NCI-H748 (cell line): ENCODE measurements around the gene MAMLD1.

ENCODE experiments used
- DNase-seq: peaks from one replicate; lab custom pipeline; 2025; ENCODE audit not compliant: unreplicated experiment; lab: John Stamatoyannopoulos, UW

MAMLD1 gene

GRCh38 chrX:150456941-150457340, 93.8 kb downstream of the MAMLD1 start:
- no peak for DNase-seq

- no peak for DNase-seq
Observed at GRCh38 chrX:150459196-150459595, 96.1 kb downstream of the MAMLD1 start.

- no peak for DNase-seq
Observed at GRCh38 chrX:150460063-150460462, 96.9 kb downstream of the MAMLD1 start.

- DNase-seq: no peak
Observed at GRCh38 chrX:150460781-150461180, 97.7 kb downstream of the MAMLD1 start.

DNA sequence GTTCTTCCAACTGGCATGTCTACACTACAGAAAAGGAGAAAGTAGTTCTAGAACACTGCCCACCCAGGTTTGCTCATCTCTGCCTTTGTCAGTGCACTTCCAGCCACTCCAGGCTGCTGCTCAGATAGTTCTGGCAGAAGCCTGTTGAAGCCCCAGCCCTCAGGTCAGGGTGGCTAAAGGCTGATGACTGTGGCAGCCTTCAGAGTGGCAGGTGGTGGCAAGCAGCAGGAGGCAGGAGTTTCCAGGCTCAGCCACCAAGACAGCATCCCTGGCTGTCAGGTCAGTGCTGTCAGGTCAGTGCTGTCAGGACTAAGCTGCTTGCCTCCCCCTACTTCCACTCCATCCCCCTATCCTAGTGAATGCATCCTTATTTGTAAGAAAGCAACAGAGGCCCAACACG, 100.4 kb downstream of the MAMLD1 start:
- no peak for DNase-seq

DNA sequence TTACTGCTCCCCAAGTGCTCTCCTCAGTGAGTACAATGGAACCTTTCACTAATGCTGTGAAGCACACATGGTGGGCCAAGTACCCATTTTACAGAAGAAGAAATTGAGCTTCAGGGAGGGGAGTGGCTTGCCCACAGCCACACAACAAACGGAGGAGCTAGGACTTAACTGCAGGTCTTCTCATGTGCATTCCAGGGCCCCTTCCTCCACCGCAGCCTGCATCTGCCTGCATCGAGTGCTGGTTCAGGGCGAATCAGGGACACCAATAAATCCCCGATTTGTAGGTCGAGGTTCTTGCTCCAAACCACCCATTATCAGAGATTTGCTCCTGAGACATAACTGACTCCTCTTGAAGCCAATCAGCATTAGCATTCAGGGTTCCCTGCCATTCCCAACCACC, 100.9 kb downstream of the MAMLD1 start:
- DNase-seq: no peak

DNA sequence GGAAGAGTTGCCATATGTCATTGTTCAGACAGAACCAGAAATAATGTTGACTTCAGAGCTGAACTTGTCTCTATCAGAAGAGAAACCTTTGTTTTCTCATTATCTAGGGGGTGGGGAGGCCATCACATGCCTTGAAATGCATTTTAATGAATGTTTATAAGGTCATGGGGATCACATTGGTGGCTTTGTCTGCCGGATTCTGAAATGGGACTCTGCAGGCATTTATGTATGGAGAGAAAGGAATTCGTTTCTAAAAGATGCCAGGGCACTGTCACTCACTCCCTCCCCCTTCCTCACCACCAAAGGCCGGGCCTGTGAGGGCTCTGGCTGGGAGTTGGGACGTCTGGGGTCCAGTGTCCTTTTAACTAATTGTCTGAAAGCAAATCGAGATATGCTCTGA, 102.2 kb downstream of the MAMLD1 start:
- DNase-seq: no peak

DNA sequence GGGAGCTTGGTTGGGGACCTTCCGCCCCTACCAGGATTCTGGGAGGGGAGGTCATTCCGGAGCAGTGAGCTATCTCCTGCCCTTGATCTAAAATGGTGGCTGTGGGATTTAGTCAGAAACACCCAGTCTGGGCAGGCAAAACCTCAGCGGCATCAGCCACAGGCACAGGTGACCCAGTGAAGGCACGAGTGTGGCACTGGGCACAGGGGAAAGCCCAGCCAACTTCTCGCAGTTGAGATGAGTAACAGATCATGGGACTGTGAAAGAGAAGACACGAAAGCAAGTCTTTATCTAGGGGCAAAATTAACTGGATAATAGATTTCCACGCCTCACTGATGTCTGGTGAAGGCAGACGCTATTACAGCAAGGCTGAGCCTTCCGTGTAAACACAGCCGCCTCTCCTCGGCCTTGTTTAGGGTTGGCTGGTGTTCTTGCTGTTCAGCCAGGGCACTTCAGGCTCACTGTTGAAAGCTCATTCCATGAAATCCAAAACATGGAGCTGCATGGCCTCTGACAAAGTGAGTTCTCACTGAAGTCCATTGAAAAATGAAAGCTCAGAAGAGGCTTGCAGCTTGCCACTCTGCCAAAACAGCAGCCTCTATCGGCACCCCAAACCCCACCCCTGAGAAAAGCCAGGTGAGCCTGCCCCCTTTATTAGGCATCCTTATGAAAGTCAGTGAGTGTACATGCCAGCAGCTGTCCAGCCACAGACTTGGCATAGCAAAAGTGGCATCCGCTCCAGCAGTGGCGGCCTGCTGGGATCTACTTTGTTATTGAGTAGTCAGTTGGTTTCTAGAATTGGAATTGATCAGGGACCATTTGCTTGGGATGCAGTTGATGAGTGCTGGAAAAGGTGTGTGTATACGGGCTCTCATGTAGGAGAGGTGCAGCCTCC, 103.0 kb downstream of the MAMLD1 start:
- DNase-seq: no peak

DNA sequence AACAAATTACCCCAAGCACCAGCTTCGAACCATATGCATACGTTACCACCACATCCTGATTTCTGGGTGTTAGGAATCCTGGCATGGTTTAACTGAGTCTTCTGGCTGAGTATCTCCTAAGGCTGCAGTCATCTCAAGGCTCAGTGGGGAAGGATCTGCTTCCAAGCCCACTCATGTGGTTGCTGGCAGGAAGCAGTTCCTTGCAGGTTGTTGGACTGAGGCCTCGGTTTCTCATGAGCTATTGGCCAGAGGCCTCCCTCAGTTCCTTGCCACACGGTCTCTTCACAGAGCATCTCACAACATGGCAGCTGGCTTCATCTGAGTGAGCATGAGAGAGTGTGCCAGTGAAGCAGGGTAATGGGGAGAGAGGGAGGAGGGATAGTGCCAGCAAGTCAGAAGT, 109.2 kb downstream of the MAMLD1 start:
- no peak for DNase-seq

DNA sequence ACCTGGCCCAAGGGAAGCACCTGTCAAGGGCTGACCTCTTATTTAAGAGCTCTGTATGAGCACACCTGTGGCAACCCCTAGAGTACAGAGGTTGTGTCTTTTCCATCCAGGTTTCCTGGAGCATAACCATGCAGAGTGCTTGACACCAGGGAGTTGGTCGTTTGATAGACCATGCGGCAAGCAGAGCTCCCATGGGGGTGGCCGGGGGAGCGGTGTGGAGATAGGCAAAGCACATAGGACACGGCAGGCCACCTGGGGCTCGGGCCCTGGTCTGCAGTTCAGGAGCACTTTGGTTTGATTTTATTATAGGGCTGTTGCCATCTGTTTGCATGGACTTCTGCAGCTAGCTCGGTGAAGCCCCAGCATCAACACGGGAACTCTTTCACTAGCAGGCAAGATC, 110.3 kb downstream of the MAMLD1 start:
- no peak for DNase-seq

DNA sequence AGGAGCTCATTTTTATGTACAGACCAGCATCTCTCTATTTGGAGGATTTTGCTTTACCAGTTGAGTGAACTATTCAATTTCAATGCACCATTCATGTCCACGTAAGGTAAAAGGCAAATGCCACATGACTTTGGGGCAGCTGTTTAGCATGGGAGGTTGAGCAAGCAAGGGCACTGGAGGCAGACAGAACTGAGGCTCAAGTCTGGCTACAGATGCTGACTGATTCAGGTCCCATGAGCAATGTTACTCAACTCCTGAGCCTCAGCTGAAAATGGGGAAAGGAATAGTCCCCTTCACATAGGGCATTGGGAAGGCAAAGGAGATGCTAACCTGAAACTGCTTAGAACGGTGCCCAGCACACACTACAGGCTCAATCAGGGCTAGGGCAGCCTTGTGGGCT, 112.3 kb downstream of the MAMLD1 start:
- no peak for DNase-seq

DNA sequence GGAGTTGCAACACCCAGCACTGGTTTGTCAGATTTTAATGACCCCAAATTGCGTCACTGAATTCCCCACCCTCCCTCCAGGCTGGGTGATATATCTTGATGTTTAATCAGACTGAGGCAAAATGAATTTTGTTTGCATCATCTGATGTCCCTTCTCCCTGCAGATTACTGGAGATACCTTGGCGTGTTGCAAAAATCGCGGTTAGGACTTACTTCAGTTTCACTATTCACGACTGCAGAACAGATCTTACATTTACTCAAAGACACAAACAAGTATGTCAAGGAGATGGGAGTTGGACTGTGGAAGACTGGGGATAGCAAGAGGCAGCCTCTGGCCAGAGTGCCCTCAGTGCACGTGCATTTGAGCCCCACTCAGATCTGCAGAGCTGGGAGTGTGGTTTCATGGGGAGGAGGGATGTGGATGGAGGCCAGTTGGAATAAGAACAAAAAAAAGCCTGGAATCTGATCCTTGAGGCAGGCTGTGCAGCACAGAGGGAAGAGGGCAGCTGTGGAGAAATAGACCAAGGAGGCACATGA, 113.1 kb downstream of the MAMLD1 start:
- no peak for DNase-seq

DNA sequence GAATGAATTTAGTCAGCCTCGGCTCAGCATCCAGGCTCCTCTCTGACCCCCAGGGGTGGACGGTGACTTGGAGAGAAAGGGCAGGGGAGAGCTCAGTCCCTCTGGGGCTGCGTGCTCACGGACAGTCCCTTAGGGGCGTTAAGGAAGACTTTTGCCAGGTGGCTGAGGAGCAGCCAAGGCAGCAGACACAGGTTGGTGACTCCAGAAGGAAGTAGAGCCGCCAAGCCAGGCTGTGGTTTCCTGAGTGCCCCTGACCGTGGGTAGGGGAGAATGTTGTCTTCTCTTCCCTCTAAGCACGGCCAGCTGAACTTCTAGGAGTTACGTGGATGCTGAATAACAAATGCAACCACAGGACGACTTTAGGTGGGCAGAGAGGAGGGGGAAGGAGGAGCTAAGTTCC, 114.3 kb downstream of the MAMLD1 start:
- no peak for DNase-seq

DNA sequence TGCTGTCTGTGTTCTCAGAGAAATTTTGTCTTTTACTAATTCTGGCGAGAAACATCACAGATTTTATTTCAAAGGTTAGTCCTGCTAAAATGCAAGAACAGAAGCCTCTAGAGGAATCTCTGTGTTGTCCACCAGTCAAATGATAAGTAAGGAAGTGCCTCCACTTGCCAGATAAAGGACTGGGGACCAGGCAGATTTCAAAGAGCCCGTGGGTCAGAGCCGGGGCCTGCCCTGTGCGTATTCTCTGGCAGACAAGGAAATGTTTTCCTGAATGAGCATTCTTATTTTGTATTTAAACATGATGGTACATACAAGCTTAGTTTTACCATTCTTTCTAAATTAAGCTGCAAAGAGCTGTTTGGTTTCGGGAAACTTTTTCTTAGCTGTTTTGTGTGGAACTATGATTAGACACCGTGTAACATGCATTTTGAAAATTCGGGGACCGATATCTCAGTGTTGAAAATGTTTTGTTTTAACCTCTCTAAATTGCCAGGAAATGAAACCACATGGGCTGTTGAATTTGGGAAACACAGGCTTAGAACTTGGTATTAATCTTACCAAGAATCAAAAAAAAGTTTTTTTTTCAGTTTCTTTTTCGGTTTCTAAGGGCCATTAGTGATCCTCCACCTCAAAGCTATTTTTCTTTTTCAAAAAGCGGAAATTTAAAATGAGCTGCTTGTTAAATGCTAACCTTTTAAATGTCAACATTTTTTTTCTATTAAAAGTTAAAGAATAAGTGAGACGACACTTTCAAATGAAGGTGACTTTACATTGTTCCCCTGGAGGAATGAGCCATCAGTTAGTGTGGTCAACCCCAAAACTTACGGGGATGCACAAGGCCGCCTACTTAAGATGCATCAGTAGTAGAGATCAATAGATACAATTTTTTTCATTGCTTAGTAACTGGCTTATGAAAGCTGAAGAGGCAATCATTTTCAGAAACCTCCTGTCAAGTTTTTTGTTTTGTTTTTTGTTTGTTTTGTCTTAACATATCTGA, 115.7 kb downstream of the MAMLD1 start:
- DNase-seq: no peak

GRCh38 chrX:150482537-150483206, 119.6 kb downstream of the MAMLD1 start:
- DNase-seq: peak; percentile 1

DNA sequence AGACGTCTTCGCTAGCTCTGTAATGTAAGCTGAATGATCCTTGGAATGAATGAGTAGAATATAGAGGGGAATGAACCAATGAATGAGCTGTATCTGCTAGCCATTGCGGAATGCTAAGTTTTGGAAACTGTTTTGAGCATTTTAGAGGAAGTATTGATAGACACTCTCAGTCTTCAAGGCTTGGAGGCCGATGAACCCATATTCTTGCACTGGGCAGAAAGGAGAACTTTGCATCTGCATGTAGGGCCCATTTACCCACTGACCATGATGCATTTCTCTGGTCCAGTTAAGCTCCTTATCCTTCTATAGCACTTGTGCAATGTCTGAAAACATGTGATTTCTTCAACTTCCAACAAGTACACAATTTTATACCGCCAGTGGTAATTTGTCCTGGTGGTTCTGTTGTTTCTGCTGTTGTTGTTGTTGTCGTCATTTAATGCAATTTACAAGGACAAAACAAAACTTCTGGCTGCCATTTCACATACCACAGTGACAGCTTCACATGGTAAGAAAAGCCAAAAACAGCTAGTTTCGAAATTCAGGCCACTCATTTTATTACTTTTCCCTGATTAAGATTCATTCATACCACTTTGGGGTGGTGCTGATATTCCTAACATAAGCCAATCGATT, 120.4 kb downstream of the MAMLD1 start:
- no peak for DNase-seq

GRCh38 chrX:150486011-150486410, 122.9 kb downstream of the MAMLD1 start:
- DNase-seq: peak; percentile 28

- DNase-seq: no peak
Observed at GRCh38 chrX:150487369-150488094, 124.4 kb downstream of the MAMLD1 start.

DNA sequence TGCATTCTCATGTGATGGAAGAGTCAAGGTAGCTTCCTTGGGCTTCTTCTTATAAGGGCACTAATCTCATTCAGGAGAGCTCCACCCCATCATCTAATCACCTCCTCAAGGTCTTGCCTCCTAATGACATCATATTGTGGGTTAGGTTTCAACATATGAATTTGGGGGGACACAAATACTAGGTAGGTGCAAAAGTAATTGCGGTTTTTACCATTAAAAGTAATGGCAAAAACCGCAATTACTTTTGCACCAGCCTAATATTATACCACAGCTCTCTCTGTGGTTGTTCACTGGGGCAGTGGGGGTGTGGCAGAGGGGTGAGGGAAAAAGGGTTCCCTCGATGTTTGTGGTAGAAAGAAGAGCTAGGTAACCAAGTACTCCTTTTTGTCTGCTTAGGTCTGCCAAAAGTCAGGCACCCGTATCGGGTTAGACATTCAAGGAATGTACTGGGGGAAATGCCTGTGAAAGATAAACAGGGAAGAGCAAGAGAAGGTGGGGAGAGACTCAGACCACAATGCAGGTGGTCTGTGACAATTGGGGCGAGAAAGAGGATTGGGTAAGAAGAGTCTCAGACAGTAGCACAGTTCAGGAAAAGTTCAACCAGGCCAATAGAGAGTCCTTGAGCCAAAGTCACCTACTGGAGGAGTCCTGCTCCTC, 126.4 kb downstream of the MAMLD1 start:
- no peak for DNase-seq
